Measurements from ENCODE around the gene MANBA.
"Not testable (repeated sequence)": the region's sequence is repeated elsewhere in the genome, so short reads cannot be mapped to it uniquely, and the experiment has no call there.

The MANBA gene

GRCh38 chr4:102667001-102667400 is 93.8 kb downstream of the MANBA start:
- no peak for DNase-seq

GRCh38 chr4:102665527-102665926 is 95.2 kb downstream of the MANBA start:
- DNase-seq = no peak

- no peak for DNase-seq
Observed at GRCh38 chr4:102663073-102663472, 97.7 kb downstream of the MANBA start.

- no peak for DNase-seq
Observed at GRCh38 chr4:102657206-102657605, 103.6 kb downstream of the MANBA start.

GRCh38 chr4:102647117-102647516 is 113.7 kb downstream of the MANBA start:
- DNase-seq = no peak

- no peak for DNase-seq
Observed at GRCh38 chr4:102642631-102643298, 118.0 kb downstream of the MANBA start.

- DNase-seq = no peak
Observed at GRCh38 chr4:102641793-102642192, 119.0 kb downstream of the MANBA start.

- no peak for DNase-seq
Observed at GRCh38 chr4:102640669-102641068, 120.1 kb downstream of the MANBA start.

- peak; percentile 28 for DNase-seq
Observed at GRCh38 chr4:102639598-102639997, 121.2 kb downstream of the MANBA start.

GRCh38 chr4:102638621-102639020 is 122.1 kb downstream of the MANBA start:
- DNase-seq = no peak

- DNase-seq = no peak
Observed at GRCh38 chr4:102637391-102637790, 123.4 kb downstream of the MANBA start.

GRCh38 chr4:102633100-102633499 is 127.7 kb downstream of the MANBA start:
- no peak for DNase-seq

GRCh38 chr4:102632241-102633065 is 128.3 kb downstream of the MANBA start:
- no peak for DNase-seq

- DNase-seq = no peak
Observed at GRCh38 chr4:102631616-102632015, 129.2 kb downstream of the MANBA start.

- no peak for DNase-seq
Observed at GRCh38 chr4:102629673-102630072, 131.1 kb downstream of the MANBA start.

- no peak for DNase-seq
Observed at GRCh38 chr4:102627831-102628523, 132.8 kb downstream of the MANBA start.

- peak; percentile 84 for DNase-seq
Observed at GRCh38 chr4:102625232-102625930, 135.4 kb downstream of the MANBA start.

GRCh38 chr4:102624505-102624904 is 136.3 kb downstream of the MANBA start:
- no peak for DNase-seq

GRCh38 chr4:102623622-102624021 is 137.1 kb downstream of the MANBA start:
- no peak for DNase-seq

GRCh38 chr4:102620697-102621497 is 139.9 kb downstream of the MANBA start:
- DNase-seq = peak; percentile 37

- not testable (repeated sequence) for DNase-seq
Observed at GRCh38 chr4:102619776-102620631, 140.8 kb downstream of the MANBA start.
